Smooth muscle cell (in vitro differentiated cells): Measurements from ENCODE around the gene GNB1. TPM values are rescaled to one million over a fixed set of nuclear protein-coding genes. Genes with fewer than 3 reads are reported as not detected.
A peak's percentile ranks its signal among the peaks of the same experiment; 100 is the strongest.

ENCODE experiments used
- DNase-seq: peaks from one replicate; lab custom pipeline; 2025; ENCODE audit not compliant: unreplicated experiment; lab: John Stamatoyannopoulos, UW
- H2AFZ ChIP-seq: fragments of 200-600 bp; sonication (generic); 2 replicates; pipeline ENCODE4 v1.6.0; 2016; ENCODE audit warnings: antibody characterized with exemption, low read depth, mild to moderate bottlenecking
- H3F3A ChIP-seq: fragments of 200-600 bp; sonication (generic); 2 replicates; pipeline ENCODE4 v1.6.0; 2017; ENCODE audit warnings: antibody characterized with exemption, low read depth
- H3K27ac ChIP-seq: fragments of 200-600 bp; sonication (generic); 2 replicates; pipeline ENCODE4 v1.5.1; 2016; ENCODE audit warnings: low read depth, mild to moderate bottlenecking
- H3K27me3 ChIP-seq: fragments of 200-600 bp; sonication (generic); 2 replicates; pipeline ENCODE4 v1.6.1; 2016; ENCODE audit warnings: low read depth, mild to moderate bottlenecking
- H3K36me3 ChIP-seq: fragments of 200-600 bp; sonication (generic); 2 replicates; pipeline ENCODE4 v1.5.1; 2016; ENCODE audit warnings: low read depth
- H3K4me1 ChIP-seq: fragments of 200-600 bp; sonication (generic); 2 replicates; pipeline ENCODE4 v1.5.1; 2016; ENCODE audit warnings: low read depth
- H3K4me2 ChIP-seq: fragments of 200-600 bp; sonication (generic); 2 replicates; pipeline ENCODE4 v1.6.0; 2016; ENCODE audit warnings: mild to moderate bottlenecking
- H3K4me3 ChIP-seq: fragments of 200-600 bp; sonication (generic); 2 replicates; pipeline ENCODE4 v1.5.1; 2016; ENCODE audit warnings: mild to moderate bottlenecking
- H3K79me2 ChIP-seq: fragments of 200-600 bp; sonication (generic); 2 replicates; pipeline ENCODE4 v1.6.0; 2016; ENCODE audit warnings: low read depth, mild to moderate bottlenecking
- H3K9ac ChIP-seq: fragments of 200-600 bp; sonication (generic); 2 replicates; pipeline ENCODE4 v1.6.0; 2016; ENCODE audit warnings: low read depth
- H3K9me3 ChIP-seq: fragments of 200-600 bp; sonication (generic); replicated peaks from 2 replicates; pipeline ENCODE4 v1.5.1; 2016; ENCODE audit warnings: low read depth
- H4K20me1 ChIP-seq: fragments of 200-600 bp; sonication (generic); 2 replicates; pipeline ENCODE4 v1.6.0; 2016; ENCODE audit warnings: low read depth
- WGBS: methylation state at CpG from one replicate; pipeline ENCODE4 v1.1.7; 2016; ENCODE audit warnings: low lambda C conversion rate; 5-methylcytosine and 5-hydroxymethylcytosine counted together
- polyA plus RNA-seq: library from polyadenylated mRNA; unstranded; fragments of >200 nt; fragmentation: Nextera tagmentation; extraction: Ambion mirVana; gene quantifications from 2 replicates; pipeline ENCODE4 v1.2.1, GENCODE V29; 2016
- total RNA-seq: library from RNA; depleted of rRNA; stranded (reverse); fragments of >200 nt; gene quantifications from 2 replicates; pipeline ENCODE4 v1.2.3, GENCODE V29; 2014
- TF ChIP-seq, protein P1 (sequence below): fragments of 200-600 bp; sonication (generic); IDR thresholded peaks from 2 replicates; pipeline ENCODE4 v1.5.1; 2017; ENCODE audit warnings: borderline replicate concordance, mild to moderate bottlenecking, antibody characterized with exemption; ENCODE audit not compliant: insufficient read depth, poor library complexity, severe bottlenecking

The GNB1 gene
- total and polyA plus RNA-seq, 2 experiments from 2014 or later: 208 to 293 TPM

DNA sequence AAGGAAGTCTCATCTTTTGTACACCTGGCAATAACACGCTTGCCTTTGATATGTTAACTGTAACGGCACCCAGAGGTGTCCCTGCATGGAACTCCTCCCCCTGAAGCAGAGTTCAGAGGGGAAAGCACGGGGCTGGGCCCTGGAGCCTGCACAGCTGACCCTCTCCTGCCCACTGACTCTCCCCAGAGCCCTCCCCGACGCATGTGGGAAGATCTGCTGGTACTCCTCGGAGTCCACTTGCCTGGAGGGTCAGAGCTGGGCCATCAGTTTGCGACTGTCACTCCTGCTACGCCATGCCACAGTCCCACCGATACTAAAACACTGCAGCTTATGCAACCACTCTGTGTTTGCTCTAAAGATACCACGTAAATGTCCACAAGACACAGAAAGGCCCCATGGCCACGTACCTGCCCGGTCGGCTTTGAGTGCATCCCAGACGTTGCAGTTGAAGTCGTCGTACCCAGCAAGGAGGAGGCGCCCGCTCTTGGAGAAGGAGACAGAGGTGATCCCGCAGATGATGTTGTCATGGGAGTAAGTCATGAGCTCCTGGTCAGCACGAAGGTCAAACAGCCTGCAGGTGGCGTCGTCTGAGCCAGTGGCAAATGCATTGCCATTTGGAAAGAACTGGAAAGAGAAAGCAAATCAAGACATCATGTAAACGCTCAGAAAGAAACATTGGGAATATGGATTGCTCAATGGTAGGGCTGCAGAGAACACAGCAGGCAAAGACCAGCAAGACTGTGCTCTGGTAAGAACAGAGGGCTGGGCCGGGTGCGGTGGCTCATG lies 102.0 kb downstream of the GNB1 start:
- H3K79me2 ChIP-seq: peaks cover 21% of the 10 kb centered on the region
- DNase-seq: no peak
- peaks cover 99% of the 10 kb centered on the region for H4K20me1 ChIP-seq

DNA sequence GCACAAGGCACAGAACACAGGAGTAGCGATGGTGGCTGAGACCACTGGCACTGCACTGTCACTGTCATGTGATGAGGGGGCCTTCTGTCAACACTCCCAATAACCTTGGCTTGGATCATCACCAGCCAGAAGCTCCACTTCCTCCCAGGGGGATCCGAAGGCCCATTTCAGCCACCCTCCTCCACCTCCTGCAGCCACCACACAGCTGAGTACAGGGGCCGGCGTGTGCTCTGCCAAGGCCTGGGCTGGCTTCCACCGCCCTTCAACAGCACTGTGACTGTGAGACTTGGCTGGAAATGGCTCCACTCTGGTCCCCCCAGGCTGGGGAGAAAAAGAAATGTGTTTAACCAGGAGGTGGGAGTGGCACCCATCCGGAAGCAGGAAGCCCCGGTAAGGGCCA lies 102.8 kb downstream of the GNB1 start:
- no peak for DNase-seq
- WGBS: 97% methylated on average over 7 of the region's 7 CpGs
- peaks cover 2% of the 10 kb centered on the region for H3K4me1 ChIP-seq
- peaks cover 21% of the 10 kb centered on the region for H3K36me3 ChIP-seq
- H4K20me1 ChIP-seq: peaks cover 99% of the 10 kb centered on the region
- TF ChIP-seq, protein P1, sequence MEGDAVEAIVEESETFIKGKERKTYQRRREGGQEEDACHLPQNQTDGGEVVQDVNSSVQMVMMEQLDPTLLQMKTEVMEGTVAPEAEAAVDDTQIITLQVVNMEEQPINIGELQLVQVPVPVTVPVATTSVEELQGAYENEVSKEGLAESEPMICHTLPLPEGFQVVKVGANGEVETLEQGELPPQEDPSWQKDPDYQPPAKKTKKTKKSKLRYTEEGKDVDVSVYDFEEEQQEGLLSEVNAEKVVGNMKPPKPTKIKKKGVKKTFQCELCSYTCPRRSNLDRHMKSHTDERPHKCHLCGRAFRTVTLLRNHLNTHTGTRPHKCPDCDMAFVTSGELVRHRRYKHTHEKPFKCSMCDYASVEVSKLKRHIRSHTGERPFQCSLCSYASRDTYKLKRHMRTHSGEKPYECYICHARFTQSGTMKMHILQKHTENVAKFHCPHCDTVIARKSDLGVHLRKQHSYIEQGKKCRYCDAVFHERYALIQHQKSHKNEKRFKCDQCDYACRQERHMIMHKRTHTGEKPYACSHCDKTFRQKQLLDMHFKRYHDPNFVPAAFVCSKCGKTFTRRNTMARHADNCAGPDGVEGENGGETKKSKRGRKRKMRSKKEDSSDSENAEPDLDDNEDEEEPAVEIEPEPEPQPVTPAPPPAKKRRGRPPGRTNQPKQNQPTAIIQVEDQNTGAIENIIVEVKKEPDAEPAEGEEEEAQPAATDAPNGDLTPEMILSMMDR: no peak
- H3K9me3 ChIP-seq: no peaks in the 10 kb centered on the region
- H3K4me3 ChIP-seq: no peak overlapping the region
- no peak overlapping the region for H3K27ac ChIP-seq
- H3K9ac ChIP-seq: no peak overlapping the region
- no peak overlapping the region for H3K4me2 ChIP-seq
- H3K79me2 ChIP-seq: peaks cover 17% of the 10 kb centered on the region
- H2AFZ ChIP-seq: no peak overlapping the region
- H3K27me3 ChIP-seq: no peaks in the 10 kb centered on the region
- H3F3A ChIP-seq: peaks cover 27% of the 10 kb centered on the region

More for the DNA sequence above, 102.0 kb downstream of the GNB1 start:
- Histone ChIP-seq H3K27ac (no peak overlapping the region), H3K9me3 (no peaks in the 10 kb centered on the region), H3K4me1 (no peaks in the 10 kb centered on the region), H3K4me2 (no peak overlapping the region), H2AFZ (no peak overlapping the region), H3F3A (peaks cover 27% of the 10 kb centered on the region), H3K27me3 (no peaks in the 10 kb centered on the region), H3K4me3 (no peak overlapping the region), H3K9ac (no peak overlapping the region), H3K36me3 (peaks cover 21% of the 10 kb centered on the region)
- TF ChIP-seq, protein P1: peak; percentile 31
- WGBS: 93% methylated on average over 25 of the region's 25 CpGs

DNA sequence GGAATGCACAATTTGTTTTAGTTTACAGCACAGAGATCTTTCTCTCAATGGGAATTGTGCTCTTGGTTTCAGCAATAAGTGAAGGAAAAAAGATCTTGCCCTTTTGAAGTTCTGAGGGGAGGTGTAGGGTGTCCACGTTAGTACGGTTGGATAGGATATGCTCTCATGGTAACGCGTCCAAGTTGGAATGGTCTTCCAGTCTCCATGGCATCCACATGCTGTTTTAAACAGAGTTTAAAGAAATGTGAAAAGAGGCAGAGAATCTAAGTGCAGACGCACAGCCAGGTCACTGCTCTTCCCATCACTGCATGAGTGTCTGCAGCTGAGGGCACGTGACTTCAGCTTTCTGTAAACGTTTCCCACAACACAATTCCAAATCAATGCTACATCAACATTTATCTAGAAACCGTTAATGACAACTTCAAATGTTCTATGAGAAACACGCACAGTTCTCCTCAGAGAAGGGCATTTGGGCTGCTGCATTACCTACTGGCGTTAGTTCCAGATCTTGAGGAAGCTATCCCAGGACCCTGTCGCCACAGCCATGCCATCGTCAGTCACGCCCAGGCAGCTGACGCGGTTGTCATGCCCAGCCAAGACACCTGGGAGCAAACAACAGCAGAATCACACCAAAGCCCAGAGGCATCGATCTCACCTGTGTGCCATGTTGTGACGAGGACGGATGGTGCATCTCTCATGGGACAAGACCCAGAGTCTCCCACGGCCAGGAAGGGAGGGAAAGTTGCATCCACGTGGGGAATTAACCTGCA lies 103.9 kb downstream of the GNB1 start:
- peaks cover 33% of the 10 kb centered on the region for H3F3A ChIP-seq
- H3K79me2 ChIP-seq: peaks cover 13% of the 10 kb centered on the region
- no peak overlapping the region for H2AFZ ChIP-seq
- peaks cover 17% of the 10 kb centered on the region for H3K36me3 ChIP-seq
- peaks cover 10% of the 10 kb centered on the region for H3K4me1 ChIP-seq
- TF ChIP-seq, protein P1: no peak
- DNase-seq: no peak
- WGBS: 96% methylated on average over 20 of the region's 20 CpGs
- no peaks in the 10 kb centered on the region for H3K9me3 ChIP-seq
- no peak overlapping the region for H3K9ac ChIP-seq
- H3K4me3 ChIP-seq: no peak overlapping the region
- no peak overlapping the region for H3K4me2 ChIP-seq
- H3K27me3 ChIP-seq: no peaks in the 10 kb centered on the region
- H3K27ac ChIP-seq: no peak overlapping the region
- peaks cover 99% of the 10 kb centered on the region for H4K20me1 ChIP-seq
